ENCODE results near the gene CD300A. TPM values are rescaled to one million over a fixed set of nuclear protein-coding genes. Genes with fewer than 3 reads are reported as not detected.

Gene CD300A
- total RNA-seq, 1 donor from 2014 or later: 3.9 TPM

- Mint-ChIP-seq H3K9me3 (ENCODE audit: low read depth) (no peaks in the 10 kb centered on the region), H3K27ac (no peak overlapping the region), H3K36me3 (ENCODE audit: insufficient read depth) (no peaks in the 10 kb centered on the region), H3K4me1 (ENCODE audit: low read depth) (no peaks in the 10 kb centered on the region), H3K27me3 (peaks cover 38% of the 10 kb centered on the region), H3K4me3 (ENCODE audit: low read depth) (no peak overlapping the region)
- DNase-seq (ENCODE audit: low spot score, unreplicated experiment): no peak
- TF ChIP-seq CTCF (IDR thresholded peaks at IDR 0.05; ENCODE audit: unreplicated experiment): no peak
These were observed 62.8 kb downstream of the CD300A start for GRCh38 chr17:74529243-74529642.

- no peak overlapping the region for H3K27ac Mint-ChIP-seq
- no peak for TF ChIP-seq CTCF (IDR thresholded peaks at IDR 0.05; ENCODE audit: unreplicated experiment)
- H3K4me1 Mint-ChIP-seq (ENCODE audit: low read depth): no peaks in the 10 kb centered on the region
- no peak overlapping the region for H3K4me3 Mint-ChIP-seq (ENCODE audit: low read depth)
- peaks cover 29% of the 10 kb centered on the region for H3K27me3 Mint-ChIP-seq
- H3K9me3 Mint-ChIP-seq (ENCODE audit: low read depth): no peaks in the 10 kb centered on the region
- no peaks in the 10 kb centered on the region for H3K36me3 Mint-ChIP-seq (ENCODE audit: insufficient read depth)
- no peak for DNase-seq (ENCODE audit: low spot score, unreplicated experiment)
These were observed 64.4 kb downstream of the CD300A start for GRCh38 chr17:74530831-74531150.

- Mint-ChIP-seq H3K9me3 (ENCODE audit: low read depth) (no peaks in the 10 kb centered on the region), H3K4me1 (ENCODE audit: low read depth) (no peaks in the 10 kb centered on the region), H3K36me3 (ENCODE audit: insufficient read depth) (no peaks in the 10 kb centered on the region), H3K27ac (no peak within 1 kb of the TSS), H3K27me3 (peaks cover 28% of the 10 kb centered on the region), H3K4me3 (ENCODE audit: low read depth) (no peak within 1 kb of the TSS)
- DNase-seq (ENCODE audit: low spot score, unreplicated experiment): no peak
- TF ChIP-seq CTCF (IDR thresholded peaks at IDR 0.05; ENCODE audit: unreplicated experiment): no peak
These were observed 64.9 kb downstream of the CD300A start, which contains the start of gene CD300LB for GRCh38 chr17:74531231-74531761. CD300LB (minus strand) TSS chr17:74531475; CDS start chr17:74531350, 125 bp downstream.

- Mint-ChIP-seq H3K27ac (no peak overlapping the region), H3K9me3 (ENCODE audit: low read depth) (no peaks in the 10 kb centered on the region), H3K36me3 (ENCODE audit: insufficient read depth) (no peaks in the 10 kb centered on the region), H3K27me3 (peaks cover 32% of the 10 kb centered on the region), H3K4me1 (ENCODE audit: low read depth) (no peaks in the 10 kb centered on the region), H3K4me3 (ENCODE audit: low read depth) (no peak overlapping the region)
- DNase-seq (ENCODE audit: low spot score, unreplicated experiment): no peak
- no peak for TF ChIP-seq CTCF (IDR thresholded peaks at IDR 0.05; ENCODE audit: unreplicated experiment)
These were observed 65.7 kb downstream of the CD300A start for GRCh38 chr17:74532115-74532514.

Other genes with a start within 250 kb of the CD300A start
- gene DNAI2, start 192.4 kb upstream of the CD300A start, total RNA-seq: not detected in 2 replicates
- gene KIF19, start 140.4 kb upstream of the CD300A start, total RNA-seq: 1.7 and 2.2 TPM in 2 replicates
- gene BTBD17, start 104.8 kb upstream of the CD300A start, total RNA-seq: 2.8 and 3.4 TPM in 2 replicates
- 6.0 and 6.6 TPM in 2 replicates for gene GPR142, start 99.1 kb upstream of the CD300A start, total RNA-seq
- gene GPRC5C, start 34.5 kb upstream of the CD300A start, total RNA-seq: 182 and 207 TPM in 2 replicates
- not detected in 2 replicates for gene CD300LB, start 64.8 kb downstream of the CD300A start, total RNA-seq
- gene CD300C, start 79.5 kb downstream of the CD300A start, total RNA-seq: not detected in 2 replicates
- gene CD300H, start 100.9 kb downstream of the CD300A start, total RNA-seq: not detected in 2 replicates
- gene CD300LD, start 125.6 kb downstream of the CD300A start, total RNA-seq: not detected in 2 replicates
- not detected in 2 replicates for gene CD300E, start 157.1 kb downstream of the CD300A start, total RNA-seq
- not detected in 2 replicates for gene CD300LF, start 246.3 kb downstream of the CD300A start, total RNA-seq

All from progenitor cell of endocrine pancreas (in vitro differentiated cells).